SH-SY5Y (cell line): ENCODE results near the gene CTXN2.

Experiments
- GATA2 ChIP-seq: IDR thresholded peaks from 2 replicates; pipeline ENCODE4 v1.6.1; 2011; ENCODE audit warnings: mild to moderate bottlenecking, low read depth, low read length
- GATA3 ChIP-seq: IDR thresholded peaks from 2 replicates; pipeline ENCODE4 v1.6.1; 2011; ENCODE audit warnings: low read depth, mild to moderate bottlenecking, low read length, moderate library complexity

- no peak for TF ChIP-seq GATA2
- no peak for TF ChIP-seq GATA3
These were observed 45.5 kb upstream of the CTXN2 start for GRCh38 chr15:48145923-48146322.
